ENCODE results near the gene STK39.
"Not testable (repeated sequence)": the region's sequence is repeated elsewhere in the genome, so short reads cannot be mapped to it uniquely, and the experiment has no call there.

STK39 gene

DNA sequence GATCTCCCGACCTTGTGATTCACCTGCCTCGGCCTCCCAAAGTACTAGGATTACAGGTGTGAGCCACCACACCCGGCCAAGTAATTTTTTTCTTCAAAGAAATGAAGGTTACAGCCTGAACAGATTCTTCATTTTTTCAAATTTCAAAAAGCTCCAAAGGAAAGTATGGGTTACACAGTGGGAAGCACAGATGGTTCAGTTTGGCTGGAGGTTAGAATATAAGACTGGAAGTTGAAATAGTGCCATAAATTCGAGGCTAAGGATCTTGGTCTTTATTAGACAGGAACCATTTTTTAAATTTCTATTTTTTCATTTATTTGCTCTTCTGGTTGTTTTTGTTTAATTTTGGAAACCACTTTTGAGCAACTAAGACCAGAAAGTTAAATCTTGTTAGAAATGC, 120.0 kb downstream of the STK39 start:
- DNase-seq = no peak

DNA sequence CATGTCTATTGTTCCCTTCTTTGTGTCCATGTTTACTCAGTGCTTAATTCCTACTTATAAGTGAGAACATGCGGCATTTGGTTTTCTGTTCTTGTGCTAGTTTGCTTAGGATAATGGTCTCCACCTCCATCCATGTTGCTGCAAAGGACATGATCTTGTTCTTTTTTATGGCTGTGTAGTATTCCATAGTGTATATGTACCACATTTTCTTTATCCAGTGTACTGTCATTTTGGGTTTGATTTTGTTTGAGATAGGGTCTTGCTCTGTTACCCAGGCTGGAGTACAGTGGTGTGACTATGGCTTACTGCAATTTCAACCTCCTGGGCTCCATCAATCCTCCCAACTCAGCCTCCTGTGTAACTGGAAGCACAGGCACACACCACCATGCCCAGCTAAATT, 125.2 kb downstream of the STK39 start:
- DNase-seq = not testable (repeated sequence)

- DNase-seq = no peak
Measured at GRCh38 chr2:168120730-168121129, 126.7 kb downstream of the STK39 start.

DNA sequence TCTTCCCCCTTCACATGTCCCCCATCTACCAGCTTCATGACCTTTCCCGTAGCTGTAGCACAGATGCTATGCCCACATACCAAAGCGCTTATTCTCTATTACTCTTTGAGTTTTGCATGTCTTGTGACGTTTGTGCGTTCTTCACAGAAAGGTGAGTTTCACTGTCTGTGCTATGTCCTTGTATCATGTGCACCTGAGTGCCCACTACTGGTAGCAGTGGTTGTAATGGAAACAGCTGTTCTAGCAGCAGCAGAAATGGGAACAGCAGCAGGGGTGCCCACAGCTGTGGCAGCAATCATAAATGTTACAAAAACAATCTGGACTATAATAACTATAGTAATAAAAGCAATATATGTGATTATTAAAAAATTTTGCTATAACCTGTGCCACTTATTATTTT, 127.1 kb downstream of the STK39 start:
- no peak for DNase-seq

DNA sequence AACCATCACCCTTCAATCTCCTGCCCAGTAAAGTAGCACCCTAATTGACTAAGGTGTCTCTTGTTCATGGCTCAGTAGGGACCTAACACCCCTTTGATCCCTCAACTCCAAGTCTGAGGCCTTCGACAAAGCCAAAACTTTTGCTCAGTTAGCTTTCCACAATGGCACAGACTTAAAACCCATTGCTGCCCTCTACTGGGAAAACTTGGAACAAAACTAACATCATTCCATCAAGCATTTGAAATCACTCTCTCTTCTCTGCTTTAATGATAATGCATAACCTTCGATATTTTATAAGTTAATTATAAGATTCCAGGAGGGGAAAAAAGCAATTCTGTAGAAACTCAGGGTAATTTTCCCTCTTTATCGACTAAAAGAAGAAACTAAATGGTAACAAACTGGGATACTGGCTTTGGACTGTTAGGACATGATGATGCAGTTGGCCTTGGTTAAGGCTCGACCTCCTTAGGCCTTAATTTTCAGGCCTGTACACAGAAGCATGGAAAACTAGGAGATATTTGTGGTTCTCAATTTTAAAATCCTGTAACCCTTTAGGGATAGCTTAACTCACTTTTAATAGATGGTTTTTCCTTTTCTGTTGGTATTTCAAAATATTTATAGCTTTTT, 127.8 kb downstream of the STK39 start:
- DNase-seq = peak; percentile 55

DNA sequence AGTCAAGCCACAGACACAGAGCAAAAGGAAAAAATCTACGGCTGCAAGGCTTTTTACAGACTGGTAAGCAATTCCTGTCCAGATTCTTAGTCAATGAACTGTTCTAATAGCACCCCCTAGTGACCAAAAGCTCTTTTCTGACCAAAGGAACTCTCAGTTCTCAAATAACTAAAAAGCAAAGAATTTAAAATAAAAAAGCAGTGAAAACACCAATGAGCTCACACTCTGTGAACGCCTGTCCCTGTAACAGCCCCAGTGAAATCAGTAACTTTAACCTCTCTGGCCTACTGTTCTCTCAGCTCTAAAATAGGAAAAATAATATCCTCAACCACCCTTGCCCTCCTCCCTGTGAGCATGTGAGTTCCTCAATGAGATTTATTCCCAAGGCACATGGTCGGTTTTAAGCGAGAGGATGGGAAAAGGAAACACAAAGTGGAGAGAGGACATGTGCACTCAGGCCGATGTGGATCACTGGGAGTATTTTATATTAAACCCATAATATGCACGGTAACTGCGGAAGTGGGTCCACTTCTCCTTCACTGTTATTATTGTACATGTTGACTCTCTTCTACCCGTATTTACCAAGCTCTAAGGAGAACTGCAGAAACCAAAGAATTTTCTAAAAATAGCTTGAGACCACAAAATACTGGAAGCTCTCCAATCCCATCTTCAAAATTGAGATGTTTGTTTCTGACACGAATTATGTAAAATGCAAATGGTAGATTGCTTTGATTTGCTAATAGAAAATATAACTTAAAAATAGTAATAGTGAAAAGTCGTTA, 128.5 kb downstream of the STK39 start:
- peak; percentile 67 for DNase-seq

DNA sequence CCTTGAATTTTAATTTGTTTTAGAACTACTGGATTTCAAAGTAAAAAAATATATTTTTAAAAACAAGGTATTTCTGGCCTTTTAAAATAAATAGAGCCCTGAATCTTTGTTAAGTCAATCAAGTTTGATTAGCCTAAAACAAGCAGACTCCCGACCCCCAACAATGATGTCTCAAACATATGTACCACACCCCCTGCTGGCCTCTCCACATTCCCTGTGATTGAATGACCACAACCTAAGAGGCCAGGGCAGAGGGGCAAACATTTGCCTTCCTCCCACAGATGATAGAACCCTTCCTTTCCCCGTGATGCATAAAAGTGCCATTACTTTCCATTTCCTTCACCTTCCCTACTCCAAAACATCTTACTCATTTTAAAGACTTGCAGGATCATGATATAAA, 130.9 kb downstream of the STK39 start:
- DNase-seq = no peak

- DNase-seq = no peak
Measured at GRCh38 chr2:168114619-168115018, 132.8 kb downstream of the STK39 start.

DNA sequence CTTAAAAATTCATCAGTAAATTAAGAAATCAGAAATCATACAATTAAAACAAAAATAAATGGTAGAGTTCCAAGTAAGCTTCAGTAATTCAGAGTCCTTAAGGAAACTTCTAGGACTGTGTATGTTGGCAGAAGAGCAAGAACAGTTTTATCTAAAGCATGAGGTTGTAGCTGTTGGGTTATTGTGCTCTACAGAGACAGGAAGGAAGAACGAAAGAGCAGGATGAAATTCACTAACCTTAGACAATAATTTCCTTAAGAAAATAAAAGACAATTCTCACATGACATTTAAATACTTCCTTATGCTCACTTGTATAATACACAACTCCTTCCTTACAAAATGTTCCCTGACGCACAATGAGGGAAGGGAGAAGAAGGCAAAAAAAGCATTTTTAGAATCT, 133.4 kb downstream of the STK39 start:
- DNase-seq = no peak

DNA sequence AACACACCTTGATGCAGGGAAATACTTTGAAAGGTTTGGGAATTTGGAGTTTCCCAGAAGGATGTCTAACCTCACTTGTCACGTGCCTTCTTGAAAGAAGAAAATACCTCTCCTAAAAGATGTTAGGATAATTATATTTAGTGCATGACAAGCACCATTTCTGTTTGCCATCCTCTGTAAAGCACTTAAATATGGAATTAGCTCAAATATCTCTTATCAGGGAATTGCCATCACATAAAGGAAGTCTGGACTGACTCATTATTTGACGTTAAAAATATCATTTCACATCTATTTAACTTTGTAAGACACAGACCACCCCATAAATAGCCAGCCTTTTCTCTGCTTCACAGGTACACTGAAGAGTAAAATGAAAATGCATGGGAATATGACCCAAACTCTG, 140.1 kb downstream of the STK39 start:
- DNase-seq = no peak

- no peak for DNase-seq
Measured at GRCh38 chr2:168105127-168105683, 142.2 kb downstream of the STK39 start.

GRCh38 chr2:168097431-168097830, 150.0 kb downstream of the STK39 start:
- no peak for DNase-seq

DNA sequence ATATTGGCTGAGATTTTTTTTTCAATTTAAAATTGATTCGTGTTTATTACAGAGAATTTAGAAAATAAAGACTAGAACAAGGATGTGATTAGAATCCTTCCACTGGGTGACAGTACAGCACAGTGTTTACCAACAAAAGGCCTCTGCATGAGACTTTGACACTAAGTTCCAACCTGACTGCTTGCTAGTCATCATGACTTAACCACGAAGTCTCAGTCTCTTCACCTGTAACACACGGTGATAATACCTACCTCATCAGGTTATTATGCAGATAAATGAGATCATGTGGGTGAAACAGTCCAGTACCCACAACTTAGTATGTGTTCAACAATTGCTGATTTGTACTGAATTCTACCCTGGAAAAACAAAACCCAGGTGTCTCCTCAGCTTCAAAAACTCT, 151.2 kb downstream of the STK39 start:
- no peak for DNase-seq

DNA sequence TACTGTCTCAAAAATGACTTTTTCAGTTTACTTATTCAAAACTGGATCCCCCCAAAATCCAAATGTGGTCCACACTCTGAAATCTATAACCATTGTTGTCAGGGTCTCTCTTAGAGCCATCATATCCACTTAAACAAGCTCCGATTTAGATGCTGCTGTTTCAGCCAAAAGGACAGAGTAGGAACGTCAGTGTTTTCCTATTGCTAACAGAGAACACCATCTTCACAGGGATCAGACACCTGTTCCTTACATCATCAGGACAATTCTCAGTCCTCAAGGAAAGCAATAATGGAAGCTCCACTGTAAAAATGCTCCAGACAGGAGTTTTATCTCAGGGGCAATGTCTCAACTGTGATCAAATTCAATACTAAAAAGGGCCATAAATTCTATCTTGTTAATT, 155.4 kb downstream of the STK39 start:
- DNase-seq = no peak

- DNase-seq = no peak
Measured at GRCh38 chr2:168090366-168091135, 156.8 kb downstream of the STK39 start.

- DNase-seq = peak; percentile 5
Measured at GRCh38 chr2:168089200-168089599, 158.2 kb downstream of the STK39 start.

DNA sequence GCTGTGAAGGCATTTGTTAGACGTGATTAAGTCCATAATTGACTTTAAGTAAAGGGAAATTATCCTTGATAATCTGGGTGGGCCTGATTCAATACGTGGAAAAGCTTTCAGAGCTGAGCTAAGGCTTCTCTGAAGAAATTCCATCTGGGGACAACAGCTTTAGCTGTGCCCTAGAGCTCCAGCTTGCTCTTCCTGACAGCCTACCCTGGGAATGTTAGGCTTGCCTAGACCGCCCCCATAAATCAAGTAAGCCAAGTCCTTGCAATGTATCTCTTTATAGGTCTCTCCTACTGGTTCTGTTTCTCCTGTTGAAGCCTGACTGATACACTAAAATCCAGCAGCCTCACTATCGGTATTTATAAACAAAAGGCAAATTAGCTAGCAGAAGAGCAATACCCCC, 160.0 kb downstream of the STK39 start:
- no peak for DNase-seq

- no peak for DNase-seq
Measured at GRCh38 chr2:168086851-168087250, 160.5 kb downstream of the STK39 start.

DNA sequence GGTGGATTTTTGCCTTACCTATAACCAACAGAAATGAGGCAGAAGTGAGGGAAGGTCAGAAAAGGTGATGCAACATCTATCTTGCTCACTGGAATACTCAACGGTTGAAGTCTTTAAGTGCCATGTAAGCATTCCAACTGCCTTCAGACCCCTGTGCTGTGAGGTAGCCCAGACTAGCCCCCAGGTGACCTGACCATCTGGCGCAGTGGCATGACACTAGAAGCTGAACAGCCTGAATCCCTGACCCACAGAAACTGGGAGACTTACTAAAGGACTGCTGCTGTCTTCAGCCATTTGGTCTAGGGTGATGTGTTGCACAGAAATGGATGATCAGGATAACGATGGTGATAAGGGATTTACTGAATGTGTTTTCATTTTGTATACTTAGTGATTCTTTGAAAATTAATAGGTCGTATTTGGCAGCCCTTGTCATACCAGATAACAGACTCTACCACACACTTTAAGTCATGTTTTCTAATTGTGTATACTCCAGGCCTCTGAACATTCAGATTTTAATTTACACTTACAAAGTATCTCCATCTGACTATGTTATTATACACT, 161.5 kb downstream of the STK39 start:
- DNase-seq = no peak

DNA sequence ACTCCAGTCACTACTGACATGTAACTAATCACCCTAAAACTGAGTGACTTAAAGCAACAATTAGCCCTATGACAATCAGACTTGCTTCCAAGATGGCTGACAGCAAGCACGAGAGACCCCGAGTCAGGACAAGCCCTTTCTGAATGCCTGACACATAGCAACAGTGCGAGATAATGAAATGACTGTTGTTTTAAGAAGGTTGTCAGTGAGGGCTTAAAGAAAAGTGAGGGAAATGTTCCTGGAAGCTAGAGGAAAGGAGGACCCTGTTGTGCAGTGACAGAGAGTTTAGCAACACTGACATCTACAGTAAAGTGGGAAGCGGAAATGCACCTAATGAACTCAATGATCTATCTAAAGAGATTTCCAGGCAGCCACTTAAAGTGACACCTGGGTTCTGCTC, 163.1 kb downstream of the STK39 start:
- DNase-seq = no peak

DNA sequence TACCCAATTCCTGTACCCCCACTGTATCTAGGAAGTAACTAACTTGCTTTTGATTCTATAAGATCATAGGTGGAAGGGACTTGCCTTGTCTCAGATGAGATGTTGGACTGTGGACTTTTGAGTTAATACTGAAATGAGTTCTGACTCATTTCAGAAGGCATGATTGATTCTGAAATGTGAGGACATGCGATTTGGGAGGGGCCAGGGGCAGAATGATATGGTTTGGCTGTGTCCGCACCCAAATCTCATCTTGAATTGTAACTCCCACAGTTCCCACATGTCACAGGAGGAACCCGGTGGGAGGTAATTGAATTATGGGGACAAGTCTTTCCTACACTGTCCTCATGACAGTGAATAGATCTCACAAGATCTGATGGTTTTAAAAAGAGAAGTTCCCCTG, 165.9 kb downstream of the STK39 start:
- not testable (repeated sequence) for DNase-seq

DNA sequence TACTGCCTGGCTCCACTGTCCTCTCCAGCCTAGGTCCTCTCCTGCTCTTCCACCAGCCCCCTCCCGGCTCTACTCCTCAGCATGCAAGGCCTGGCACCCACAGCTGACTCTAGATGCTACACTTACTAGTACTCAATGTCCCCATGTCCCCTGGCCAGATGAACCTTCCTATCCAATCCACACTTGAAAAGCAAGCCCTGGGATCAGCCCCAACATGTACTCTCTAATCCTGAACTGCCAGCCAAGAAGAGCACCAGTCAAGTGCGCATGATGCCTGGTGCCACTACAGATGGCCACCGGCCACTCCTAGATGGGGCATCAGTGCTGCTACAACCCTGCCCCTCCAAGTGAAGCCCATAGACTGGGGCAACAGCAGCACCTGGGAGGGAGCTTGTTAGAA, 168.2 kb downstream of the STK39 start:
- DNase-seq = no peak

- no peak for DNase-seq
Measured at GRCh38 chr2:168076731-168077130, 170.7 kb downstream of the STK39 start.
